ENCODE data around the gene MSN. TPM values are rescaled to one million over a fixed set of nuclear protein-coding genes. Genes with fewer than 3 reads are reported as not detected.

The MSN gene
- total RNA-seq, 1 experiment from 2014 or later, result 308 TPM

- H3F3A ChIP-seq (ENCODE audit: low read length, unreplicated experiment), result no peaks in the 10 kb centered on the region
- TF ChIP-seq EZH2 (IDR thresholded peaks at IDR 0.05; ENCODE audit: low read length, unreplicated experiment) (no peak), EZH2phosphoT487 (IDR thresholded peaks at IDR 0.05; ENCODE audit: borderline replicate concordance, low read length) (no peak), CTCF (conservative IDR thresholded peaks at IDR 0.05; ENCODE audit: low read depth, low read length) (no peak)
- ATAC-seq (no peak), DNase-seq (no peak)
- BruUV-seq (replicated peaks), result no TSS peak
- CTCF ChIA-PET, result no interaction called here
- no peak overlapping the region for H3K27ac ChIP-seq (ENCODE audit: low read length)
- no peaks in the 10 kb centered on the region for H3K27me3 ChIP-seq (ENCODE audit: low read length)
- H4K20me1 ChIP-seq (ENCODE audit: low read length), result peaks cover 53% of the 10 kb centered on the region
- no peak overlapping the region for H3K4me2 ChIP-seq (ENCODE audit: low read length)
- no peak overlapping the region for H3K4me3 ChIP-seq (ENCODE audit: low read length)
- peaks cover 96% of the 10 kb centered on the region for H3K79me2 ChIP-seq (ENCODE audit: low read length)
- no peaks in the 10 kb centered on the region for H3K9me2 ChIP-seq (replicated peaks; ENCODE audit: low read length)
- H2AFZ ChIP-seq (ENCODE audit: low read length), result no peak overlapping the region
- H3K9ac ChIP-seq (ENCODE audit: low read length), result no peak overlapping the region
- intact Hi-C loops (cut with micrococcal nuclease), result no loop called here
- H3K9me3 ChIP-seq (ENCODE audit: low read length), result no peaks in the 10 kb centered on the region
- POLR2A ChIA-PET (ENCODE audit: unreplicated experiment), result no interaction called here
- peaks cover 13% of the 10 kb centered on the region for H3K36me3 ChIP-seq (ENCODE audit: low read depth, low read length)
- H3K4me1 ChIP-seq (ENCODE audit: insufficient read depth, low read length), result peaks cover 1% of the 10 kb centered on the region
Observed at GRCh38 chrX:65712005-65712806, 44.8 kb downstream of the MSN start.

- no peak overlapping the region for H3K9ac ChIP-seq (ENCODE audit: low read length)
- no peak overlapping the region for H3K4me3 ChIP-seq (ENCODE audit: low read length)
- no peaks in the 10 kb centered on the region for H3F3A ChIP-seq (ENCODE audit: low read length, unreplicated experiment)
- peaks cover 53% of the 10 kb centered on the region; the same call in 1 of the 2 replicates for H4K20me1 ChIP-seq (ENCODE audit: low read length)
- H3K9me2 ChIP-seq (replicated peaks; ENCODE audit: low read length), result no peaks in the 10 kb centered on the region
- H2AFZ ChIP-seq (ENCODE audit: low read length), result no peak overlapping the region
- TF ChIP-seq CTCF (conservative IDR thresholded peaks at IDR 0.05; ENCODE audit: low read depth, low read length) (no peak), EZH2 (IDR thresholded peaks at IDR 0.05; ENCODE audit: low read length, unreplicated experiment) (no peak), EZH2phosphoT487 (IDR thresholded peaks at IDR 0.05; ENCODE audit: borderline replicate concordance, low read length) (no peak)
- H3K79me2 ChIP-seq (ENCODE audit: low read length), result peaks cover 91% of the 10 kb centered on the region
- intact Hi-C loops (cut with micrococcal nuclease), result no loop called here
- ChIA-PET POLR2A (ENCODE audit: unreplicated experiment) (no interaction called here), CTCF (no interaction called here)
- peaks cover 26% of the 10 kb centered on the region; the same call in 1 of the 2 replicates for H3K36me3 ChIP-seq (ENCODE audit: low read depth, low read length)
- no peak overlapping the region for H3K4me2 ChIP-seq (ENCODE audit: low read length)
- DNase-seq, result no peak
- ATAC-seq, result no peak
- H3K9me3 ChIP-seq (ENCODE audit: low read length), result no peaks in the 10 kb centered on the region
- no peaks in the 10 kb centered on the region for H3K27me3 ChIP-seq (ENCODE audit: low read length)
- H3K27ac ChIP-seq (ENCODE audit: low read length), result no peak overlapping the region
- H3K4me1 ChIP-seq (ENCODE audit: insufficient read depth, low read length), result no peaks in the 10 kb centered on the region
- no TSS peak for BruUV-seq (replicated peaks)
Observed at GRCh38 chrX:65718538-65718937, 51.1 kb downstream of the MSN start.

- H3K27me3 ChIP-seq (ENCODE audit: low read length), result no peaks in the 10 kb centered on the region
- POLR2A ChIA-PET (ENCODE audit: unreplicated experiment), result no interaction called here
- H2AFZ ChIP-seq (ENCODE audit: low read length), result no peak overlapping the region
- no peak overlapping the region for H3K9ac ChIP-seq (ENCODE audit: low read length)
- no peak for TF ChIP-seq EZH2 (IDR thresholded peaks at IDR 0.05; ENCODE audit: low read length, unreplicated experiment)
- TF ChIP-seq EZH2phosphoT487 (IDR thresholded peaks at IDR 0.05; ENCODE audit: borderline replicate concordance, low read length), result no peak
- TF ChIP-seq CTCF (conservative IDR thresholded peaks at IDR 0.05; ENCODE audit: low read depth, low read length), result no peak
- H3F3A ChIP-seq (ENCODE audit: low read length, unreplicated experiment), result no peaks in the 10 kb centered on the region
- peaks cover 36% of the 10 kb centered on the region for H3K36me3 ChIP-seq (ENCODE audit: low read depth, low read length)
- intact Hi-C loops (cut with micrococcal nuclease), result no loop called here
- no peak overlapping the region for H3K4me3 ChIP-seq (ENCODE audit: low read length)
- no peaks in the 10 kb centered on the region for H3K4me1 ChIP-seq (ENCODE audit: insufficient read depth, low read length)
- H3K9me2 ChIP-seq (replicated peaks; ENCODE audit: low read length), result no peaks in the 10 kb centered on the region
- no peaks in the 10 kb centered on the region for H3K9me3 ChIP-seq (ENCODE audit: low read length)
- DNase-seq (no peak), ATAC-seq (peak; percentile 18)
- H4K20me1 ChIP-seq (ENCODE audit: low read length), result peaks cover 34% of the 10 kb centered on the region; the same call in 1 of the 2 replicates
- H3K27ac ChIP-seq (ENCODE audit: low read length), result no peak overlapping the region
- peaks cover 86% of the 10 kb centered on the region for H3K79me2 ChIP-seq (ENCODE audit: low read length)
- H3K4me2 ChIP-seq (ENCODE audit: low read length), result no peak overlapping the region
- BruUV-seq (replicated peaks), result no TSS peak
- CTCF ChIA-PET, result interaction anchor here (0.6 kb wide), 1 partner anchor 41 kb away, joined by 3 read pairs; no protein-coding TSS in a partner anchor
Observed at GRCh38 chrX:65720381-65720964, 53.0 kb downstream of the MSN start.

All from PC-3 (cell line).